PC-9 (cell line): ENCODE data around the gene SLC35F3. TPM values are rescaled to one million over a fixed set of nuclear protein-coding genes. Genes with fewer than 3 reads are reported as not detected.

Experiments
- BruUV-seq: library from RNA; stranded (reverse); fragments of 400-500 nt; replicated peaks from 2 replicates; lab custom pipeline; 2021; lab: Mats Ljungman, UMichigan
- CTCF ChIA-PET: fragments of 300-600 bp; sonication (Branson Sonifier 250); formaldehyde crosslinking; loops from one replicate; lab custom pipeline; 2022; ENCODE audit warnings: antibody characterized with exemption; lab: Charles Lee
- POLR2A ChIA-PET: fragments of 300-600 bp; sonication (Branson Sonifier 250); formaldehyde crosslinking; loops from one replicate; lab custom pipeline; 2022; ENCODE audit warnings: antibody characterized with exemption; ENCODE audit not compliant: unreplicated experiment; lab: Charles Lee
- DNase-seq, 2 experiments: peaks; one replicate each; pipeline versions ENCODE4 v3.0.0 to v3.0.0-alpha.2; 2015 to 2022; ENCODE audit warnings: mixed read lengths in 1 of 2
- H2AFZ ChIP-seq: fragments of 200-600 bp; sonication (generic); 2 replicates; pipeline ENCODE4 v1.8.1; 2017; ENCODE audit warnings: antibody characterized with exemption
- H3F3A ChIP-seq: fragments of 200-600 bp; sonication (generic); 2 replicates; pipeline ENCODE4 v1.8.1; 2017; ENCODE audit warnings: antibody characterized with exemption, mild to moderate bottlenecking, low read depth; ENCODE audit not compliant: insufficient read depth
- H3K27ac ChIP-seq: fragments of 200-600 bp; sonication (generic); 2 replicates; pipeline ENCODE4 v1.6.1; 2016; ENCODE audit warnings: mixed run types
- H3K27me3 ChIP-seq: fragments of 200-600 bp; sonication (generic); 2 replicates; pipeline ENCODE4 v1.6.1; 2016; ENCODE audit warnings: low read depth, mixed run types; ENCODE audit not compliant: insufficient read depth
- H3K36me3 ChIP-seq: fragments of 200-600 bp; sonication (generic); 2 replicates; pipeline ENCODE4 v1.6.1; 2016; ENCODE audit warnings: low read depth, mixed run types
- H3K4me1 ChIP-seq: fragments of 200-600 bp; sonication (generic); replicated peaks from 2 replicates; pipeline ENCODE4 v1.6.1; 2016; ENCODE audit warnings: mixed run types; ENCODE audit not compliant: insufficient read depth
- H3K4me2 ChIP-seq: fragments of 200-600 bp; sonication (generic); 2 replicates; pipeline ENCODE4 v1.6.1; 2017; ENCODE audit warnings: mixed run types
- H3K4me3 ChIP-seq: fragments of 200-600 bp; sonication (generic); 2 replicates; pipeline ENCODE4 v1.6.1; 2016; ENCODE audit warnings: mixed run types
- H3K79me2 ChIP-seq: fragments of 200-600 bp; sonication (generic); 2 replicates; pipeline ENCODE4 v1.6.1; 2017; ENCODE audit warnings: low read depth, mixed run types
- H3K9me2 ChIP-seq: fragments of 200-600 bp; sonication (generic); 2 replicates; pipeline ENCODE4 v1.8.1; 2017; ENCODE audit warnings: mild to moderate bottlenecking; ENCODE audit not compliant: insufficient read depth
- H3K9me3 ChIP-seq: fragments of 200-600 bp; sonication (generic); 2 replicates; pipeline ENCODE4 v1.8.1; 2016; ENCODE audit warnings: low read depth; ENCODE audit not compliant: insufficient read depth
- H4K20me1 ChIP-seq: fragments of 200-600 bp; sonication (generic); 2 replicates; pipeline ENCODE4 v1.8.1; 2017; ENCODE audit not compliant: insufficient read depth
- CTCF ChIP-seq: fragments of 200-600 bp; sonication (generic); conservative IDR thresholded peaks from 2 replicates; pipeline ENCODE4 v1.6.1; 2017; ENCODE audit warnings: mixed run types, antibody characterized with exemption, mild to moderate bottlenecking, moderate library complexity
- EZH2 ChIP-seq: fragments of 200-600 bp; sonication (generic); IDR thresholded peaks from 2 replicates; pipeline ENCODE4 v1.8.0; 2017; ENCODE audit warnings: antibody characterized with exemption, low read depth
- intact Hi-C: fragments of 100-400 bp; cut with micrococcal nuclease; formaldehyde crosslinking; loops from one replicate; pipeline ENCODE4 v1.10.0; 2022; ENCODE audit not compliant: unreplicated experiment
- total RNA-seq: library from RNA; stranded (reverse); gene quantifications from 2 replicates; pipeline ENCODE4 v1.2.3, GENCODE V29; 2021

The SLC35F3 gene
- total RNA-seq, 1 experiment from 2014 or later: 6.1 TPM

GRCh38 chr1:234205966-234206365 lies 301.5 kb downstream of the SLC35F3 start:
- no peaks in the 10 kb centered on the region for H3K36me3 ChIP-seq
- TF ChIP-seq CTCF (no peak), EZH2 (no peak)
- H3K4me2 ChIP-seq: no peak overlapping the region
- H3K27me3 ChIP-seq: no peaks in the 10 kb centered on the region
- H3K9me2 ChIP-seq: no peaks in the 10 kb centered on the region
- intact Hi-C loops: no loop called here
- H3F3A ChIP-seq: peaks cover 16% of the 10 kb centered on the region; the same call in 1 of the 2 replicates
- H2AFZ ChIP-seq: no peak overlapping the region
- no peaks in the 10 kb centered on the region for H4K20me1 ChIP-seq
- H3K9me3 ChIP-seq: no peaks in the 10 kb centered on the region; the same call in 1 of the 2 replicates
- H3K27ac ChIP-seq: no peak overlapping the region
- ChIA-PET CTCF (no interaction called here), POLR2A (no interaction called here)
- DNase-seq: peak in 1 of 2 experiments; percentile 33
- H3K79me2 ChIP-seq: no peaks in the 10 kb centered on the region
- no TSS peak for BruUV-seq
- H3K4me3 ChIP-seq: no peak overlapping the region
- H3K4me1 ChIP-seq: peaks cover 13% of the 10 kb centered on the region

DNA sequence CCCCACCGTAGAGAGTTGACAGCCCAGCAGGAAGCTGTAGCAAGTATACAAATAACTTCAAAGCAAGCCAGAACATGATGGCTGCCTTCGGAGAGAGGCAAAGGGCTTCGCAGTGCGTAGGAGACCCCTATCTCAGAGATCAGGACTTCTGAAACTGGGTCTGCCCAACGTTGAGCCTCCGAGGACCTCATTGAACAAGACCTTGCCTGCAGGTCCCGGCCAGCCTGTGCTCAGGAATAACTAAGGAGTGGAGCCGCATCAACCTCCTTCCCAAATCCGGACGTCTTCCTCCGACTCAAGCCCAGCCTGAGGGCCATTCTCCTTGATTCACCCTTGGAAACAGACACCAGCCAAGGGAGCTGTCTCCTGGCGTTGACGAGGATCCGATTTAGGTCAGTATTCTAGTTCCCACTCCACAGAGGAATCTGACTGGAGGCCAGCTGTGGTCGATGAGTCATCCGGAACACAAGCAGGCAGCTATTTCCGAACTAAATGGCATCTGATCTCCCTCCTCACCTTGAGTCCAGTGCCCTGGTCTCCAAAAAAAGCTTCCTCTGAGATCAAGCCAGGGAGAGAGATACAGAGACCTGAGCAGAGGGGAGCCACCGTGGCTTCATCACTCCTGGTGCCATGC lies 302.3 kb downstream of the SLC35F3 start:
- no TSS peak for BruUV-seq
- ChIA-PET POLR2A (interaction anchor here (0.5 to 0.7 kb wide), 2 partner anchors 8 to 1548 kb away, joined by 3 read pairs; no protein-coding TSS in a partner anchor), CTCF (interaction anchor here (1.0 kb wide), 1 partner anchor 103 kb away, joined by 3 read pairs; no protein-coding TSS in a partner anchor)
- no peaks in the 10 kb centered on the region for H3K9me2 ChIP-seq
- no peaks in the 10 kb centered on the region; the same call in 1 of the 2 replicates for H3K9me3 ChIP-seq
- H3K4me1 ChIP-seq: peaks cover 13% of the 10 kb centered on the region
- H3K4me3 ChIP-seq: no peak overlapping the region
- H3K27ac ChIP-seq: no peak overlapping the region
- H2AFZ ChIP-seq: no peak overlapping the region
- peaks cover 16% of the 10 kb centered on the region; the same call in 1 of the 2 replicates for H3F3A ChIP-seq
- no peaks in the 10 kb centered on the region for H3K79me2 ChIP-seq
- TF ChIP-seq EZH2: no peak
- TF ChIP-seq CTCF: no peak
- H4K20me1 ChIP-seq: no peaks in the 10 kb centered on the region
- no peaks in the 10 kb centered on the region for H3K36me3 ChIP-seq
- intact Hi-C loops: no loop called here
- H3K27me3 ChIP-seq: no peaks in the 10 kb centered on the region
- peak overlapping the region; percentile 53 for H3K4me2 ChIP-seq
- DNase-seq: peak; percentile 69 to 81

DNA sequence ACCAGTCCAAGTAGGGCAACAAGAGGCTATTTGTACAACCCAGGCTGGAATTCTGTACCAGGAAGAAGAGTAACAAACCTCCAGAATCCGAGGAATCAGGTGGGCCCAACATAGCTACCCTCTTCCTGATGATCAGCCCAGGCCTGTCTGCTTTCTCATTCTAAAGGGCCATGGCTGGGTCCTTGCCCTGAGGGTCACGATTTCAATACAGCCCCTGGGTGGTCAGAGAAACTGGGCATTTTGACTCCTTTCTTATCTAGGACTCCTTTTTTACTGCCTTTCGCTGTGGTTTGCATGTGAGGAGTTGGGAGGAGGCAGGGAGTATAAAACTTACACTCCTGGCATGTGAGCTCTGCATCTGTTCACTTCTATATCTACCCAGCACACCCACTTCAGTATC lies 303.9 kb downstream of the SLC35F3 start:
- Histone ChIP-seq H3K9me2 (no peaks in the 10 kb centered on the region), H3K79me2 (no peaks in the 10 kb centered on the region), H3K27me3 (no peaks in the 10 kb centered on the region), H3K27ac (no peak overlapping the region), H3K9me3 (no peaks in the 10 kb centered on the region; the same call in 1 of the 2 replicates), H4K20me1 (no peaks in the 10 kb centered on the region), H3K36me3 (no peaks in the 10 kb centered on the region), H3K4me1 (peaks cover 14% of the 10 kb centered on the region), H3F3A (peaks cover 16% of the 10 kb centered on the region; the same call in 1 of the 2 replicates), H2AFZ (no peak overlapping the region), H3K4me3 (no peak overlapping the region), H3K4me2 (no peak overlapping the region)
- TF ChIP-seq EZH2: no peak
- no peak for TF ChIP-seq CTCF
- DNase-seq: no peak
- POLR2A ChIA-PET: no interaction called here
- no TSS peak for BruUV-seq
- CTCF ChIA-PET: interaction anchor here (0.6 kb wide), 1 partner anchor 114 kb away, joined by 3 read pairs; no protein-coding TSS in a partner anchor
- intact Hi-C loops: no loop called here
